ENCODE data around the gene HIBADH.

HIBADH gene

DNA sequence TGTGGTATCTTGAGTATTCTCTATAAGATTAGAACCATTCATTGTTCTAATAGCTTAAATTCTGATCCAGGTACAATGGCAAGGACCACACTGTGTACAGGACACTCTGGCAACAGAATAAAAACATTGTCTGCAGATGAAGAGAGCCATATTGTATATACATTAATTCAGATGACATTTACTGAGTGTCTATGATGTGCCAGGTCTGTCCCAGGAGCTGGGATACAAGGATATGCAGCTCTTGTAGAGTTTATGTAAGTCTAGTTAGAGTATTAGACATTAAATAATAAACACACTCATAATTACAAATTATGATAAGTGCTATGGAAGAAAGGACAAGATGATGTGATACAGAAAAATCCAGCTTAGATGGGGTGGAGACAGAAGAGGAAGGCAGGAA lies 184.1 kb downstream of the HIBADH start:
- no peak for DNase-seq

DNA sequence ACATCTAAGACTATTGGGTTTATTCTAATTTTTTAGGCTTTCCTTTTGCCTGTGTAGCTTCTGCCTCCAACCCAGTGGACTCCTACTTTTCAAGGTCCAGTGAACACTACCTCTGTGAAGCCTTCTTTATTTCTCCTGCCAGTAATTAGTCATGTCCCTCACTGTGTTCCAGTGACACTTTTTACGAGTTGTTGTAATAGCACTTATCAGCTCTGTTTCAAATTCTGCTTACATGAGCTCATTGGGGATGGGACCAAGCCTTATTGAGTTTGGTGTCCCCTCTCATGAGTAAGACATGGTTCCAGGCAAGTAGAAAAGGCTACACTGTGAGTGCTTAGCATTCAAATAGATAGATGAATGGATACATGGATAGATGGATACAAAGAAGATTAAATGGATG lies 184.6 kb downstream of the HIBADH start:
- no peak for DNase-seq

DNA sequence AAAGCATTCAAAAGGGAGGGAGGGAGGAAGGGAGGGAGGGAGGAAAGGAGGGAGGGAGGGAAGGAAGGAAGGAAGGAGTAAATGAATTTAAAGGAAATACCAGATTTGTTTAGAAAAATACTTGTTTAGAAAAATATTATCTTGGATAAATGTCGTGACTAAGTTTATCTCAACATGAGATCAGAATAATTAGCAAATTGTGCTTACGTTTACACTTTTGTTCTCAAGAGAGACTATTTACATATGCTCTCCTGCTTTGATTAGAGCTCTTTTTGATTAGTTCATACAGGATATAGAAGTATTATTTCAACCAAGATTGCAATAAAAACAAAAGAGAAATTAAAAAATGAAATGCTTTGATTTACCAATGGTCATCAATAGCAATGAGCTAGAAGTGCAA lies 186.2 kb downstream of the HIBADH start:
- DNase-seq = no peak

All from activated CD4-positive, alpha-beta T cell treated with anti-CD3 and anti-CD28 coated beads, Interleukin-2, amount 50 U/mL, for 16 hours (primary cell).